ENCODE measurements around the gene VAV3.
"Not testable (repeated sequence)": the region's sequence is repeated elsewhere in the genome, so short reads cannot be mapped to it uniquely, and the experiment has no call there.

VAV3 gene

GRCh38 chr1:107670397-107671040 is 294.5 kb downstream of the VAV3 start:
- DNase-seq, result no peak

GRCh38 chr1:107669996-107670395 is 295.0 kb downstream of the VAV3 start:
- DNase-seq, result no peak

DNA sequence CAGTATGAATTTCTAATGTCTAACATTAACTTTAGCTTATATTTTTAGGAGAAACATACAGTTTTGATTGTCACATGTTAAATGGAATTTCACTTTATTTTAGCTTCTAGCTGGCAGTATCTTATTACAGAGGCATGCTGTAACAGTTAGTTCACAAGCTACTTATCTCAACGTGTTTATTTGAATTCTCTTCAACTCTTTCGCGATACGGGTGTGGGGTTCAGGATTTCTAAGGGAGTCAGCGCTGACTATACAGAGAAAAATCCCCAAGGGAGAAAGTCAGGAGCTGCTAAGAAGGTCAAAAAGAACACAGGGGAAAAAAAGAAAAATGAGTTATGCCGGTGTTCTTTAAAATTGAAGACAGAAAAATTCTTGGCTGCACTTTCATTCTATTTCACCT is 296.2 kb downstream of the VAV3 start:
- DNase-seq, result no peak

- DNase-seq, result no peak
These were observed 298.5 kb downstream of the VAV3 start for GRCh38 chr1:107666493-107666892.

GRCh38 chr1:107664982-107665925 is 299.7 kb downstream of the VAV3 start:
- DNase-seq, result no peak

GRCh38 chr1:107662971-107663370 is 302.0 kb downstream of the VAV3 start:
- DNase-seq, result no peak

GRCh38 chr1:107661158-107661557 is 303.8 kb downstream of the VAV3 start:
- DNase-seq, result no peak

- no peak for DNase-seq
These were observed 305.0 kb downstream of the VAV3 start for GRCh38 chr1:107659961-107660360.

DNA sequence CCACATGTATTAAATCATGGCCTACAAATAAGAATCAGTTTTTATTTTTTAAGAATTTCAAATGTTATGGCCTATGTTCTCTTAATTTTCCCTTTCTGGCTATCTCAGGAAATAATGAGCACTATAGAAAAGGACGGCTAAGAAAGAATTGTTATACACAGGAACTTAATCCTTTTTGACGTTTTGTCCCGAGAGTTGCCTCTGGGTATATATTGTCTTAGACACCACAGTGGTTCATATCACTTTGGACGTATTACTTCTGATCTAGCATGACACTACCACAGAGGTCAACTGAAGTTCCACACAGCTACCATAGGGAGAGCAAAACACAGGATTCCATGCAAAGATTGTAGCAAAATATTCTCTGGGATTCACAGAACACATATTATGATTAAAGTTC is 307.6 kb downstream of the VAV3 start:
- DNase-seq, result no peak

DNA sequence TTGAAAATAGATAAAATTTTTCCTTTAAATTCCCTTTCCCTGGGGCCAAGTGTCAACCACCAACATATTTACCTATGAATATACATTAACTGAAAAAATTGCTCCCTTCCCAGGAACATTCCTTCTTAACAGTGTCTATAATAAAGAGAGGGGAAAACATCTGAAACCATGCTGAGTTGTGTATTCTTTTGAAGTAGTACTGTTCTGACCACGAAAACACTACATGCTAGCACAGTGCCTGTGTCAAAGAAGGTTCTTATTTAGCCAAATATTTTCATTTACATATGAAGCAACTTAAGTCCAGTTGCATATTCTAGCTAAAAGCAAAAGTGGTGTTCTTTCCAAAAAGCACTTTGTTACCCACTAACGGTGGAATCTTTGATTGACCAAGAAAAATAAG is 311.2 kb downstream of the VAV3 start:
- DNase-seq, result no peak

- no peak for DNase-seq
These were observed 312.0 kb downstream of the VAV3 start for GRCh38 chr1:107653005-107653404.

DNA sequence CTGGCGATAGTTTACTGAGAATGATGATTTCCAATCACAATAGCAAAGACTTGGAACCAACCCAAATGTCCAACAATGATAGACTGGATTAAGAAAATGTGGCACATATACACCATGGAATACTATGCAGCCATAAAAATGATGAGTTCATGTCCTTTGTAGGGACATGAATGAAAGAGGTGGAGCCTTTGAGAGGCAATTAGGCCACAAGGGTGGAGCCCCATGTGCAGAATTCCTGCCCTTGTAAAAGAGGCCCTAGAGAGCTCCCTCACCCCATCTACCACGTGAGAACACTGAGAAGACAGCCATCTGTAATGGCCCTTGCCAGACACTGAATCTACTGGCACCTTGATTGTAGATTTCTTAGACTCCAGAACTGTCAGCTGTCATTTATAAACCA is 314.2 kb downstream of the VAV3 start:
- DNase-seq, result not testable (repeated sequence)

DNA sequence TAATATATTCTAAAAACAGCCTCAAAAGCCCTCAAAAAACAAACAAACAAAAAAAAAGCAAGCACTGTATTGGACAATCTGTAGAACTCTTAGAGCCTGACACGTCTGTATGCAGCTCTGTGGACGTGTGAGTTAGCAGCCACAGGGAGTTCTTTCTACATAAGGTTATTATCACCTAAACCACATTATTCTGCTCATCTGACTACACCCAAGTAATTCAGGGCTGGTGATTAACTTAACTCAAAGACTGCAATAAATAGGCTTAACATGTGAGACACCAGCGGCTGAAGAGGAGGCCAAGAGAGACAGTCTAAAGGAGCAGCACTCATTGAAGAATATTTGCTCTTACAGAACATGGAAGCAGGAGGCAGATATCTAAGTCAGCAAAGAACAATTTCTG is 316.0 kb downstream of the VAV3 start:
- no peak for DNase-seq

- no peak for DNase-seq
These were observed 316.9 kb downstream of the VAV3 start for GRCh38 chr1:107648071-107648470.

DNA sequence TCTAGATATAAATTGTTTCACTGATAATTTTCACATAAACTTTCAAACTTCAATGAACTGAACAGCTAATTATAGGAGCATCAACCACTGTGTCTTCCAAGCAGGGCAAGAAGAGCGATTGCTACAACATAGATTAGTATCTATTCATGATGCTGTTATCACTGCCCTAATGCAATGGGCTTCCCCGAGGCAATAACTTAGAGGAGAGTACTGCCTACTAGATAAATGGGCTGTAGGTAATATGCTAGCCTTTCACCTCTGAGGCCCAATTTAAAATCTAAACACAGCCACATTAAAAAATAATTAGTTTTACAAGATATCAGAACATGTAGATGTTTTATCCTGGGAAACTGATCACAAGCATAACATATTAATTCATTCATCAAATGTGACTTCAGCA is 318.0 kb downstream of the VAV3 start:
- no peak for DNase-seq

- no peak for DNase-seq
These were observed 321.2 kb downstream of the VAV3 start for GRCh38 chr1:107643766-107644165.

DNA sequence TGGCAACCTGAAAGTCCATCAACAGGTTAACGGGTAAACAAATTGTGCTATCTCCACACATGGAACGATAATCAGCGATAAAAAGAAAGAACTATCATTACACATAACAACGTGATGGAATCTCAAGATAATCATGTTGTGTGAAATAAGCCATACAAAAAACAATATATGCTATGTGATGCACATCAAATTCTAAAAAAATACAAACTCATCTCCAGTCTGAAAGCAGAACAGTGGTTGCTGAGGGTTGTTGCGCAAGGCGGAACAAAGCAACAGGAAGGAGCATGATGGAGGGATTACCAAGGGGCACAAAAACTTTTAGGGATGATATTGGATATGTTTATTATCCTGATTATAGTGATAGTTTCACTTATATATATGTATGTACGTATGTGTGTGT is 324.8 kb downstream of the VAV3 start:
- no peak for DNase-seq

DNA sequence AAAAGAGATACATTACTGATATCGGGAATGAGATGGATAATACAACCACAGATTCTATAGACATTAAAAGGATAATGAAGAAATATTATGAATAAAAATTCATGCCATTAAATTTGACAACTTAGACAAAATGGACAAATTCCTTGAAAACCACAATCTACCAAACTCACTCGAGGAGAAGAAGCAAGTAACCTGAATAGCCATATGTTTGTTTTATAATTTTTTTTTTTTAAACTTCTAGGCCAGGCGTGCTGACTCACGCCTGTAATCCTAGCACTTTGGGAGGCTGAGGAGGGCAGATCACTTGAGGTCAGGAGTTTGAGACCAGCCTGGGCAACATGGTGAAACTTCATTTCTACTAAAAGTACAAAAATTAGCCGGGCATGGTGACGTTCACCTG is 327.9 kb downstream of the VAV3 start:
- no peak for DNase-seq

- no peak for DNase-seq
These were observed 331.4 kb downstream of the VAV3 start for GRCh38 chr1:107633596-107633995.

DNA sequence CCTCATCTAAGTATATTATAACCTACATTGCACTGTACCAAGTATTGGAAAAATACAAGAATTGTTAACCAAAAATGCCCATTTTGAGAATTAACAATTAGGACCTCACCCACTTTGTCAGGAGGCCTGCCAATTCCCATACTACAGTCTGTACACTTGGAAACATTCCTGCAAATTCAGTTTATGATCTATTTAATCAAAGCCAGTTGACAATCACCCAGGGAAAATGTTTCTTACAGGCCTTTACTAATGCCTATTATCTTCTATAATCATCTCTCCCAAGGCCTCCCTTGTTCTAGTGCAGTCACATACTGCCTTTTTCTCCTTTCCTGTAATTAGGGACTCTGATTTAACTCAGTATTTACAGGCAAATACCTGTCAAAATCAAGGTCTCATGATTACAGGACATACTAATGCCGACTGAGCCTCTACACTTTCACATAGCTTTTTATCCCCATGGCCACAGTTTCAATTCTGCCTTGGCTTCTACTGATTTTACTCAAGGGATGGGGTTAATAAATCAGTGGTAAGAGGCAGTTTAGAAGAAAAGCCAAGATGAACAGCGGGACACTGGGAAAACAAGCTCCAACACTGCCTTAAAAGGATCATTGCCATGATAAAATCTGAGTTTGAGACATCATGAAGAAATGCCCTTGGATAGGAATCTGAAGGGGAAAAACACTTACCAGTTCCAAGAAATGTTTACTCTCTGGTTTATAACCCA is 338.7 kb downstream of the VAV3 start:
- no peak for DNase-seq

- no peak for DNase-seq
These were observed 339.5 kb downstream of the VAV3 start for GRCh38 chr1:107625405-107626029.

GRCh38 chr1:107623431-107623830 is 341.5 kb downstream of the VAV3 start:
- DNase-seq, result no peak

GRCh38 chr1:107622966-107623365 is 342.0 kb downstream of the VAV3 start:
- DNase-seq, result no peak

Measured in stimulated activated CD4-positive, alpha-beta T cell treated with anti-CD3 and anti-CD28 coated beads, Interleukin-1b, Interleukin-23, amount 100 ng/mL, for 48 hours (primary cell).